BLaER1 treated with 17β-estradiol and CSF1 and Interleukin-3, amounts not matched to agents 10 nM and 100 nM (cell line): ENCODE data around the gene EDAR.

Source experiments
- H3K27ac ChIP-seq, 11 experiments: shearing (Covaris generic); formaldehyde crosslinking; 2 replicates each; pipeline ENCODE4 v1.8.1; 2022
- H3K27me3 ChIP-seq, 11 experiments: shearing (Covaris generic); formaldehyde crosslinking; 2 replicates each; pipeline ENCODE4 v1.8.1; 2022
- H3K36me3 ChIP-seq, 11 experiments: shearing (Covaris generic); formaldehyde crosslinking; 2 replicates each; pipeline ENCODE4 v1.8.1; 2022
- H3K4me1 ChIP-seq, 10 experiments: shearing (Covaris generic); formaldehyde crosslinking; 2 replicates each; pipeline ENCODE4 v1.8.1; 2022
- H3K4me2 ChIP-seq, 11 experiments: shearing (Covaris generic); formaldehyde crosslinking; 2 replicates each; pipeline ENCODE4 v1.8.1; 2022
- H3K4me3 ChIP-seq, 10 experiments: shearing (Covaris generic); formaldehyde crosslinking; 2 replicates each; pipeline ENCODE4 v1.8.1; 2022
- H3K9ac ChIP-seq, 11 experiments: shearing (Covaris generic); formaldehyde crosslinking; 2 replicates each; pipeline ENCODE4 v1.8.1; 2022
- H3K9me3 ChIP-seq, 11 experiments: shearing (Covaris generic); formaldehyde crosslinking; replicated peaks in 1 of 11; 2 replicates each; pipeline ENCODE4 v1.8.1; 2022
- H4K20me1 ChIP-seq, 11 experiments: shearing (Covaris generic); formaldehyde crosslinking; 2 replicates each; pipeline ENCODE4 v1.8.1; 2022
- Cebpa-rat ChIP-seq, 11 experiments: shearing (Covaris generic); IDR thresholded peaks; 2 replicates each; pipeline ENCODE4 v1.8.1; 2022

EDAR gene

GRCh38 chr2:109028738-109029489 is 39.9 kb upstream of the EDAR start:
- Histone ChIP-seq H3K4me1 (peaks cover 0 to 29% (median 25%) of the 10 kb centered on the region in 10 experiments; a peak in 17 of 20 replicates), H4K20me1 (no peaks in the 10 kb centered on the region), H3K27me3 (peaks cover 0 to 12% (median 0%) of the 10 kb centered on the region in 11 experiments; a peak in 2 of 22 replicates), H3K9ac (no peak overlapping the region; a peak in 1 of 22 replicates), H3K4me3 (no peak overlapping the region), H3K9me3 (peaks cover 10 to 14% (median 12%) of the 10 kb centered on the region in 11 experiments; a peak in 21 of 22 replicates), H3K27ac (no peak overlapping the region), H3K36me3 (peaks cover 0 to 3% (median 0%) of the 10 kb centered on the region in 11 experiments; a peak in 1 of 22 replicates), H3K4me2 (no peak overlapping the region)
- no peak for TF ChIP-seq Cebpa-rat (IDR thresholded peaks at IDR 0.05)

GRCh38 chr2:109028277-109028676 is 39.3 kb upstream of the EDAR start:
- no peak for TF ChIP-seq Cebpa-rat (IDR thresholded peaks at IDR 0.05)
- H3K4me2 ChIP-seq: no peak overlapping the region
- no peak overlapping the region for H3K27ac ChIP-seq
- H3K27me3 ChIP-seq: peaks cover 0 to 12% (median 0%) of the 10 kb centered on the region in 11 experiments; a peak in 2 of 22 replicates
- no peak overlapping the region for H3K9ac ChIP-seq
- H4K20me1 ChIP-seq: no peaks in the 10 kb centered on the region
- H3K9me3 ChIP-seq: peaks cover 5 to 7% (median 5%) of the 10 kb centered on the region in 11 experiments; a peak in 21 of 22 replicates
- no peak overlapping the region for H3K4me3 ChIP-seq
- peaks cover 0 to 28% (median 24%) of the 10 kb centered on the region in 10 experiments; a peak in 17 of 20 replicates for H3K4me1 ChIP-seq
- peaks cover 0 to 3% (median 0%) of the 10 kb centered on the region in 11 experiments; a peak in 1 of 22 replicates for H3K36me3 ChIP-seq

- H3K4me2 ChIP-seq: no peak overlapping the region
- H3K4me1 ChIP-seq: peaks cover 0 to 22% (median 20%) of the 10 kb centered on the region in 10 experiments; a peak in 17 of 20 replicates
- no peaks in the 10 kb centered on the region for H4K20me1 ChIP-seq
- H3K9ac ChIP-seq: no peak overlapping the region
- H3K27ac ChIP-seq: no peak overlapping the region
- H3K4me3 ChIP-seq: no peak overlapping the region
- TF ChIP-seq Cebpa-rat (IDR thresholded peaks at IDR 0.05): no peak
- peaks cover 0 to 2% (median 0%) of the 10 kb centered on the region in 11 experiments; a peak in 5 of 22 replicates for H3K9me3 ChIP-seq
- H3K27me3 ChIP-seq: peaks cover 0 to 12% (median 0%) of the 10 kb centered on the region in 11 experiments; a peak in 2 of 22 replicates
- H3K36me3 ChIP-seq: no peaks in the 10 kb centered on the region
Observed at GRCh38 chr2:109027702-109028101, 38.7 kb upstream of the EDAR start.

- Histone ChIP-seq H3K27ac (no peak overlapping the region), H3K27me3 (no peaks in the 10 kb centered on the region), H3K9me3 (no peaks in the 10 kb centered on the region), H3K4me3 (no peak overlapping the region), H3K4me1 (no peaks in the 10 kb centered on the region), H3K4me2 (no peak overlapping the region), H4K20me1 (no peaks in the 10 kb centered on the region), H3K36me3 (no peaks in the 10 kb centered on the region), H3K9ac (no peak overlapping the region)
- TF ChIP-seq Cebpa-rat (IDR thresholded peaks at IDR 0.05): no peak
Observed at GRCh38 chr2:109024477-109024876, 35.5 kb upstream of the EDAR start.

GRCh38 chr2:109021895-109022300 is 32.9 kb upstream of the EDAR start:
- TF ChIP-seq Cebpa-rat (IDR thresholded peaks at IDR 0.05): no peak
- H3K9me3 ChIP-seq: no peaks in the 10 kb centered on the region
- no peaks in the 10 kb centered on the region for H3K27me3 ChIP-seq
- no peak overlapping the region for H3K4me3 ChIP-seq
- no peak overlapping the region for H3K4me2 ChIP-seq
- no peaks in the 10 kb centered on the region for H3K36me3 ChIP-seq
- H4K20me1 ChIP-seq: no peaks in the 10 kb centered on the region
- no peaks in the 10 kb centered on the region for H3K4me1 ChIP-seq
- no peak overlapping the region for H3K27ac ChIP-seq
- no peak overlapping the region for H3K9ac ChIP-seq

- no peak overlapping the region for H3K27ac ChIP-seq
- no peak for TF ChIP-seq Cebpa-rat (IDR thresholded peaks at IDR 0.05)
- no peaks in the 10 kb centered on the region for H3K4me1 ChIP-seq
- no peaks in the 10 kb centered on the region for H4K20me1 ChIP-seq
- no peaks in the 10 kb centered on the region for H3K9me3 ChIP-seq
- no peak overlapping the region for H3K9ac ChIP-seq
- H3K4me3 ChIP-seq: no peak overlapping the region
- no peak overlapping the region for H3K4me2 ChIP-seq
- H3K27me3 ChIP-seq: no peaks in the 10 kb centered on the region
- no peaks in the 10 kb centered on the region for H3K36me3 ChIP-seq
Observed at GRCh38 chr2:109020217-109020637, 31.2 kb upstream of the EDAR start.

- no peaks in the 10 kb centered on the region for H3K36me3 ChIP-seq
- TF ChIP-seq Cebpa-rat (IDR thresholded peaks at IDR 0.05): no peak
- H4K20me1 ChIP-seq: no peaks in the 10 kb centered on the region
- H3K9me3 ChIP-seq: no peaks in the 10 kb centered on the region
- no peaks in the 10 kb centered on the region for H3K27me3 ChIP-seq
- H3K4me2 ChIP-seq: no peak overlapping the region
- H3K27ac ChIP-seq: no peak overlapping the region
- H3K4me1 ChIP-seq: no peaks in the 10 kb centered on the region
- H3K9ac ChIP-seq: no peak overlapping the region
- no peak overlapping the region for H3K4me3 ChIP-seq
Observed at GRCh38 chr2:109018452-109018851, 29.4 kb upstream of the EDAR start.

- Histone ChIP-seq H3K4me2 (no peak overlapping the region), H3K27me3 (no peaks in the 10 kb centered on the region), H3K36me3 (no peaks in the 10 kb centered on the region), H3K9ac (no peak overlapping the region), H3K9me3 (no peaks in the 10 kb centered on the region), H3K4me3 (no peak overlapping the region), H4K20me1 (no peaks in the 10 kb centered on the region), H3K4me1 (no peaks in the 10 kb centered on the region), H3K27ac (no peak overlapping the region)
- no peak for TF ChIP-seq Cebpa-rat (IDR thresholded peaks at IDR 0.05)
Observed at GRCh38 chr2:109017017-109017416, 28.0 kb upstream of the EDAR start.

GRCh38 chr2:109016376-109016775 is 27.4 kb upstream of the EDAR start:
- Histone ChIP-seq H3K4me2 (no peak overlapping the region), H3K4me1 (no peaks in the 10 kb centered on the region), H3K36me3 (no peaks in the 10 kb centered on the region), H4K20me1 (no peaks in the 10 kb centered on the region), H3K27ac (no peak overlapping the region), H3K4me3 (no peak overlapping the region), H3K27me3 (no peaks in the 10 kb centered on the region), H3K9ac (no peak overlapping the region), H3K9me3 (no peaks in the 10 kb centered on the region)
- no peak for TF ChIP-seq Cebpa-rat (IDR thresholded peaks at IDR 0.05)

GRCh38 chr2:109014476-109014875 is 25.5 kb upstream of the EDAR start:
- no peaks in the 10 kb centered on the region for H3K4me1 ChIP-seq
- no peaks in the 10 kb centered on the region for H4K20me1 ChIP-seq
- no peaks in the 10 kb centered on the region for H3K36me3 ChIP-seq
- no peaks in the 10 kb centered on the region for H3K9me3 ChIP-seq
- no peak overlapping the region for H3K4me3 ChIP-seq
- no peak for TF ChIP-seq Cebpa-rat (IDR thresholded peaks at IDR 0.05)
- H3K4me2 ChIP-seq: no peak overlapping the region
- no peaks in the 10 kb centered on the region for H3K27me3 ChIP-seq
- no peak overlapping the region for H3K27ac ChIP-seq
- H3K9ac ChIP-seq: no peak overlapping the region
